H1 (cell line): Measurements from ENCODE around the gene FKBP2. TPM values are rescaled to one million over a fixed set of nuclear protein-coding genes. Genes with fewer than 3 reads are reported as not detected.

Experiments
- CTCF ChIA-PET: fragments of 300-600 bp; sonication (Branson Sonifier 250); formaldehyde crosslinking; loops from one replicate; lab custom pipeline; 2021; ENCODE audit not compliant: partially characterized antibody; lab: Charles Lee
- POLR2A ChIA-PET: fragments of 300-600 bp; sonication (Branson Sonifier 250); formaldehyde crosslinking; loops from one replicate; lab custom pipeline; 2021; ENCODE audit warnings: inconsistent platforms; ENCODE audit not compliant: partially characterized antibody; lab: Charles Lee
- DNase-seq, 2 experiments: peaks; one replicate each; pipeline versions ENCODE4 v3.0.0 to v3.0.0-alpha.2; 2010 to 2022; ENCODE audit warnings: low spot score in 2 of 2, low read depth in 1 of 2, mixed read lengths in 1 of 2
- FAIRE-seq: peaks from 2 replicates; lab custom pipeline; 2011; peaks lifted over from hg19 to GRCh38; lab: Jason Lieb, UNC
- H2AFZ ChIP-seq: 2 replicates; pipeline ENCODE4 v1.8.1; 2012; ENCODE audit warnings: low read length, inconsistent platforms
- H2AK5ac ChIP-seq: 2 replicates; pipeline ENCODE4 v1.6.1; 2013; ENCODE audit warnings: low read depth, low read length
- H2BK120ac ChIP-seq: replicated peaks from 2 replicates; pipeline ENCODE3; 2013; ENCODE audit warnings: low read depth, low read length, inconsistent platforms
- H2BK12ac ChIP-seq: 2 replicates; pipeline ENCODE4 v1.6.1; 2013; ENCODE audit warnings: low read depth, low read length
- H2BK15ac ChIP-seq: 2 replicates; pipeline ENCODE4 v1.6.1; 2013; ENCODE audit warnings: low read length
- H2BK20ac ChIP-seq: 2 replicates; pipeline ENCODE4 v1.6.1; 2013; ENCODE audit warnings: low read length
- H2BK5ac ChIP-seq: 2 replicates; pipeline ENCODE4 v1.6.1; 2013; ENCODE audit warnings: low read depth, low read length
- H3K14ac ChIP-seq: 2 replicates; pipeline ENCODE4 v1.6.1; 2013; ENCODE audit warnings: inconsistent platforms; ENCODE audit not compliant: insufficient read length
- H3K18ac ChIP-seq: 2 replicates; pipeline ENCODE4 v1.6.1; 2013; ENCODE audit warnings: low read length; ENCODE audit errors: extremely low read depth
- H3K23ac ChIP-seq: 2 replicates; pipeline ENCODE4 v1.6.1; 2013; ENCODE audit warnings: inconsistent platforms; ENCODE audit not compliant: insufficient read length
- H3K23me2 ChIP-seq: 2 replicates; pipeline ENCODE4 v1.6.1; 2013; ENCODE audit warnings: low read depth, low read length
- H3K27ac ChIP-seq: 2 replicates; pipeline ENCODE4 v1.6.1; 2011; ENCODE audit warnings: low read depth, low read length, inconsistent platforms
- H3K27me3 ChIP-seq, 4 experiments: replicated peaks in 1 of 4; 1 replicate in 1 of 4; 2 replicates in 3 of 4; pipeline versions ENCODE4 v1.6.1 to v1.8.1; 2011 to 2013; ENCODE audit warnings: low read length in 3 of 4, mild to moderate bottlenecking in 3 of 4, inconsistent platforms in 2 of 4, mixed read lengths in 2 of 4, moderate library complexity in 1 of 4; ENCODE audit not compliant: control insufficient read depth in 3 of 4, insufficient read depth in 3 of 4; ENCODE audit errors: extremely low read depth in 1 of 4
- H3K36me3 ChIP-seq, 4 experiments: 2 replicates each; pipeline versions ENCODE4 v1.6.1 to v1.8.1; 2011 to 2013; ENCODE audit warnings: mild to moderate bottlenecking in 4 of 4, low read length in 3 of 4, moderate library complexity in 2 of 4, control low read depth in 1 of 4, inconsistent platforms in 1 of 4; ENCODE audit not compliant: insufficient read depth in 4 of 4, control insufficient read depth in 2 of 4
- H3K4ac ChIP-seq: replicated peaks from 2 replicates; pipeline ENCODE3; 2013; ENCODE audit warnings: low read length, low read depth, mixed read lengths, inconsistent platforms; ENCODE audit not compliant: insufficient read length
- H3K4me1 ChIP-seq, 4 experiments: replicated peaks in 1 of 4; 1 replicate in 1 of 4; 2 replicates in 3 of 4; pipeline versions ENCODE4 v1.6.1 to v1.8.1; 2011 to 2013; ENCODE audit warnings: low read length in 3 of 4, inconsistent platforms in 2 of 4, mixed read lengths in 1 of 4; ENCODE audit not compliant: insufficient read depth in 4 of 4, control insufficient read depth in 3 of 4
- H3K4me2 ChIP-seq, 2 experiments: 2 replicates each; pipeline versions ENCODE4 v1.6.1 to v1.8.1; 2011 to 2013; ENCODE audit warnings: low read depth in 2 of 2, low read length in 2 of 2, control low read depth in 1 of 2, inconsistent platforms in 1 of 2, mild to moderate bottlenecking in 1 of 2; ENCODE audit not compliant: insufficient read depth in 1 of 2
- H3K4me3 ChIP-seq, 4 experiments: fragments of 200-600, 300-600 bp in 1 of 4; sonication (generic), shearing (Covaris generic), sonication (Bioruptor Twin) in 1 of 4; 2 replicates each; pipeline versions ENCODE4 v1.5.1 to v1.8.1; 2011 to 2016; ENCODE audit warnings: low read length in 4 of 4, low read depth in 3 of 4, control low read depth in 2 of 4, inconsistent platforms in 2 of 4, mild to moderate bottlenecking in 2 of 4, mixed read lengths in 1 of 4, moderate library complexity in 1 of 4; ENCODE audit not compliant: insufficient read depth in 2 of 4; ENCODE audit errors: extremely low read depth in 1 of 4
- H3K56ac ChIP-seq: replicated peaks from 2 replicates; pipeline ENCODE3; 2013; ENCODE audit warnings: low read depth, mild to moderate bottlenecking, mixed read lengths, low read length, inconsistent platforms; ENCODE audit not compliant: insufficient read length
- H3K79me1 ChIP-seq: 2 replicates; pipeline ENCODE4 v1.6.1; 2013; ENCODE audit warnings: low read depth, low read length, control low read depth
- H3K79me2 ChIP-seq, 2 experiments: 2 replicates each; pipeline versions ENCODE4 v1.6.1 to v1.8.1; 2012 to 2013; ENCODE audit warnings: low read length in 2 of 2, mild to moderate bottlenecking in 2 of 2, inconsistent platforms in 1 of 2; ENCODE audit not compliant: insufficient read depth in 2 of 2, control insufficient read depth in 1 of 2
- H3K9ac ChIP-seq, 4 experiments: replicated peaks in 1 of 4; 1 replicate in 1 of 4; 2 replicates in 3 of 4; pipeline versions ENCODE4 v1.6.1 to v1.8.1; 2011 to 2013; ENCODE audit warnings: low read depth in 3 of 4, low read length in 3 of 4, control low read depth in 2 of 4, mild to moderate bottlenecking in 2 of 4, moderate library complexity in 2 of 4, inconsistent platforms in 1 of 4; ENCODE audit errors: extremely low read depth in 1 of 4
- H3K9me3 ChIP-seq, 2 experiments: 2 replicates each; pipeline versions ENCODE4 v1.6.1 to v1.8.1; 2012 to 2013; ENCODE audit warnings: mild to moderate bottlenecking in 2 of 2, moderate library complexity in 2 of 2, control low read depth in 1 of 2, inconsistent platforms in 1 of 2, low read depth in 1 of 2, low read length in 1 of 2, mixed read lengths in 1 of 2; ENCODE audit not compliant: insufficient read depth in 2 of 2
- H4K20me1 ChIP-seq, 2 experiments: replicated peaks in 1 of 2; 2 replicates each; pipeline versions ENCODE3 to v1.8.1; 2011 to 2013; ENCODE audit warnings: inconsistent platforms in 2 of 2, low read length in 2 of 2, mild to moderate bottlenecking in 1 of 2; ENCODE audit not compliant: insufficient read depth in 2 of 2, control insufficient read depth in 1 of 2
- H4K5ac ChIP-seq: 2 replicates; pipeline ENCODE4 v1.6.1; 2013; ENCODE audit warnings: low read length, low read depth, mixed read lengths, inconsistent platforms; ENCODE audit not compliant: insufficient read length
- H4K8ac ChIP-seq: 2 replicates; pipeline ENCODE4 v1.8.0; 2013; ENCODE audit warnings: mild to moderate bottlenecking, moderate library complexity, low read length, inconsistent platforms; ENCODE audit not compliant: insufficient read depth; ENCODE audit errors: extremely low read depth
- H4K91ac ChIP-seq: replicated peaks from 2 replicates; pipeline ENCODE3; 2013; ENCODE audit warnings: low read length, mixed read lengths, inconsistent platforms; ENCODE audit not compliant: insufficient read length
- CBX8 ChIP-seq: fragments of 300-800, 300-1000 bp; sonication (generic); IDR thresholded peaks from 2 replicates; pipeline ENCODE4 v1.7.1; 2016; ENCODE audit warnings: low read depth, low read length, borderline replicate concordance
- CTBP2 ChIP-seq: IDR thresholded peaks from 2 replicates; pipeline ENCODE4 v1.7.0; 2011; ENCODE audit warnings: borderline replicate concordance, mild to moderate bottlenecking, moderate library complexity, mixed read lengths, low read length; ENCODE audit not compliant: insufficient read depth, insufficient read length
- EZH2 ChIP-seq: fragments of 200-600 bp; sonication (generic); IDR thresholded peaks from 2 replicates; pipeline ENCODE4 v1.7.1; 2012; ENCODE audit warnings: low read depth, mild to moderate bottlenecking, moderate library complexity, low read length, inconsistent platforms; ENCODE audit not compliant: severe bottlenecking
- RNF2 ChIP-seq: fragments of 200-900, 300-1000 bp; sonication (generic); IDR thresholded peaks from 2 replicates; pipeline ENCODE4 v1.7.1; 2016; ENCODE audit warnings: borderline replicate concordance, low read depth, mild to moderate bottlenecking, antibody characterized with exemption, low read length; ENCODE audit not compliant: poor library complexity, severe bottlenecking; ENCODE audit errors: missing control alignments
- SP2 ChIP-seq: IDR thresholded peaks from 2 replicates; pipeline ENCODE4 v1.6.1; 2012; ENCODE audit warnings: mild to moderate bottlenecking, low read length, inconsistent platforms
- SUZ12 ChIP-seq: fragments of 200-600 bp; sonication (generic); IDR thresholded peaks from 2 replicates; pipeline ENCODE4 v1.6.1; 2012; ENCODE audit warnings: mild to moderate bottlenecking, inconsistent platforms, low read length, moderate library complexity, mixed read lengths
- WGBS, 2 experiments: shearing (Covaris generic) in 1 of 2; methylation state at CpG; one replicate each; pipeline versions ENCODE4 v1.1.6 to v1.1.7; 2013 to 2015; ENCODE audit warnings: low lambda C conversion rate in 2 of 2, mixed read lengths in 2 of 2, inconsistent platforms in 1 of 2, low coverage in 1 of 2, missing lambda C conversion rate in 1 of 2; ENCODE audit not compliant: insufficient replicate concordance in 2 of 2, insufficient coverage in 1 of 2, insufficient read length in 1 of 2; ENCODE audit errors: extremely low coverage in 1 of 2, missing lambda C conversion rate in 1 of 2; 5-methylcytosine and 5-hydroxymethylcytosine counted together
- polyA plus RNA-seq, 7 experiments: library from polyadenylated mRNA; depleted of rRNA in 3 of 7; stranded (reverse) in 5 of 7; unstranded in 2 of 7; fragments of >200 nt in 5 of 7; fragments of 200-250 nt in 2 of 7; gene quantifications; 1 replicate in 5 of 7; 2 replicates in 1 of 7; 4 replicates in 1 of 7; pipeline versions ENCODE4 v1.2.1 to v1.2.3, GENCODE V29; 2011 to 2013; ENCODE audit warnings: missing spikeins in 2 of 7, mixed read lengths in 2 of 7
- total RNA-seq: library from RNA; stranded (reverse); fragmentation: NEBNext Ultra II Directional; extraction: Animal tissue kit (Norgen Biotek cat#: 25700); gene quantifications from 2 replicates; pipeline ENCODE4 v1.2.1, GENCODE V29; 2021

The FKBP2 gene
- total and polyA plus RNA-seq, 2 of the 8 experiments (the other 6 are each of a cell fraction or from before 2014, with no cell fraction given) = 41.7 to 52.5 TPM

DNA sequence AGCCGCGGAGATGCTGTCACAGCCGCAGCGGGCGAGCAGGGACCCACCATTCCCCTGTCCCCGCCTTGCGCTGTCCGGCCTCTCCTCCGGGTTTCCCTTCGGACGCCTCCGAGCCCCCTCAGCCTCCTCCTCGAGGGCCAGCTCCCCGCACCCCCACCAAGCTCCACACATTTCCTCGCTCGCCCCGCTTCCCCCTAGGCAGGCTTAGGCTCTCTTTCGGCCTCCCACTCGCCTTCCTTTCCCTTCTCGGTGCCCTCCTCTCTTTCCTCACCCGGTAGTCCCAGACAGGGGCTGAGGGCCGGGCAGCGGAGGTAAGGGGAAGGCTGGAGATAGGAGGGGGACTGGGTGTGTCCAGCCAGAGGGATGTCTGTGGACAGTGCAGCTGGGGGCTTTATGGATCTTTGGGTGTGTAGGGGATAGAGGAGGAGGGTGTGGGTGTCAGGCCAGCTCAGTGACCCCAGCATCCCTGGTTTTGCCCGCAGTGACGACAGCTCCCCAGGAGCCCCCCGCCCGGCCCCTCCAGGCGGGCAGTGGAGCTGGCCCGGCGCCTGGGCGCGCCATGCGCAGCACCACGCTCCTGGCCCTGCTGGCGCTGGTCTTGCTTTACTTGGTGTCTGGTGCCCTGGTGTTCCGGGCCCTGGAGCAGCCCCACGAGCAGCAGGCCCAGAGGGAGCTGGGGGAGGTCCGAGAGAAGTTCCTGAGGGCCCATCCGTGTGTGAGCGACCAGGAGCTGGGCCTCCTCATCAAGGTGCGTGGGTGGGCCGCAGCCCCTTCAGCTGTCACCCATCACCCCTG, 51.8 kb downstream of the FKBP2 start:
- peaks cover 0 to 9% (median 0%) of the 10 kb centered on the region in 4 experiments; a peak in 1 of 8 replicates for H3K36me3 ChIP-seq
- H2AK5ac ChIP-seq = no peak overlapping the region
- H4K91ac ChIP-seq = no peak overlapping the region
- H3K4me2 ChIP-seq = peak overlapping the region; percentile 20 to 88
- H4K5ac ChIP-seq = no peak overlapping the region
- no peak overlapping the region for H2BK12ac ChIP-seq
- ChIA-PET CTCF (interaction anchor here (0.8 to 11.4 kb wide), 5 partner anchors 10 to 88 kb away, joined by 3 to 134 read pairs (median 4); partner anchors contain the start of genes CATSPERZ, ESRRA and PLCB3), POLR2A (interaction anchor here (0.7 to 2.8 kb wide), 6 partner anchors 9 to 43 kb away, joined by 3 to 7 read pairs (median 4); partner anchors contain the start of gene BAD)
- no peak overlapping the region for H3K27ac ChIP-seq
- H3K14ac ChIP-seq = no peak overlapping the region
- H2BK15ac ChIP-seq = no peak overlapping the region; the same call in 1 of the 2 replicates
- no peak for FAIRE-seq
- DNase-seq = peak in 1 of 2 experiments; percentile 68
- peak overlapping the region; percentile 38; the same call in 1 of the 2 replicates for H2AFZ ChIP-seq
- H4K8ac ChIP-seq = no peak overlapping the region
- peaks cover 71 to 87% (median 81%) of the 10 kb centered on the region in 4 experiments for H3K27me3 ChIP-seq
- H2BK20ac ChIP-seq = no peak overlapping the region
- no peak overlapping the region for H3K4ac ChIP-seq
- H3K23me2 ChIP-seq = peaks cover 5% of the 10 kb centered on the region; the same call in 1 of the 2 replicates
- WGBS, 2 experiments = 26% methylated on average over 39 of the region's 42 CpGs; no CpG with 5 or more reads in 1 of the 2 experiments
- no peak for TF ChIP-seq CTBP2
- no peak for TF ChIP-seq SP2
- peak; percentile 93 for TF ChIP-seq EZH2
- TF ChIP-seq SUZ12 = peak; percentile 88
- 0 out of 2 replicates have a peak, but pooled peaks have one; percentile 27 for TF ChIP-seq CBX8
- peak; percentile 18 for TF ChIP-seq RNF2
- peaks cover 5 to 27% of the 10 kb centered on the region in 2 experiments for H4K20me1 ChIP-seq
- no peak overlapping the region for H3K56ac ChIP-seq
- H2BK5ac ChIP-seq = no peak overlapping the region
- H3K18ac ChIP-seq = no peak overlapping the region
- peak overlapping the region in 3 of 4 experiments; percentile 34 to 64 (median 34); a peak in 4 of 8 replicates for H3K4me3 ChIP-seq
- H2BK120ac ChIP-seq = no peak overlapping the region
- H3K4me1 ChIP-seq = peaks cover 0 to 20% (median 8%) of the 10 kb centered on the region in 4 experiments; a peak in 5 of 7 replicates
- H3K9me3 ChIP-seq = no peaks in the 10 kb centered on the region
- no peaks in the 10 kb centered on the region for H3K79me1 ChIP-seq
- H3K9ac ChIP-seq = no peak overlapping the region
- H3K23ac ChIP-seq = no peak overlapping the region
- no peaks in the 10 kb centered on the region for H3K79me2 ChIP-seq
